K562 (cell line): ENCODE results near the gene FMOD. TPM values are rescaled to one million over a fixed set of nuclear protein-coding genes. Genes with fewer than 3 reads are reported as not detected.

ENCODE experiments used
- ATAC-seq: fragments of 200-7000 bp; cut with Tn5 transposase; 3 replicates; pipeline ENCODE4 v1.9.1; 2020; ENCODE audit warnings: moderate library complexity
- BruUV-seq: library from RNA; stranded (reverse); fragments of 400-500 nt; replicated peaks from 2 replicates; lab custom pipeline; 2021; lab: Mats Ljungman, UMichigan
- CTCF ChIA-PET: fragments of 300-600 bp; formaldehyde crosslinking; extraction: SDS; loops from one replicate; lab custom pipeline; 2021; ENCODE audit warnings: low intra/inter-chr PET ratio; lab: Yijun Ruan, JAX
- POLR2A ChIA-PET: fragments of 300-600, 350-650 bp; sonication (Branson Sonifier 250); formaldehyde crosslinking; extraction: SDS; loops from one replicate; lab custom pipeline; 2021; ENCODE audit warnings: antibody characterized with exemption, inconsistent platforms; lab: Yijun Ruan, JAX
- DNase-seq, 4 experiments: peaks; one replicate each; pipeline versions ENCODE4 v3.0.0 to v3.0.0-alpha.2; 2011 to 2018; ENCODE audit warnings: low spot score in 3 of 4, mixed read lengths in 3 of 4; ENCODE audit errors: extremely low read depth in 1 of 4
- FAIRE-seq: peaks from 2 replicates; lab custom pipeline; 2011; peaks lifted over from hg19 to GRCh38; lab: Jason Lieb, UNC
- H2AFZ ChIP-seq: 2 replicates; pipeline ENCODE4 v1.6.0; 2011; ENCODE audit warnings: low read depth, low read length, control low read depth, inconsistent platforms
- H3K27ac ChIP-seq: fragments of 200-600 bp; 3 replicates; pipeline ENCODE4 v1.8.0; 2011; ENCODE audit warnings: low read depth, mild to moderate bottlenecking, control low read depth, inconsistent platforms, low read length, moderate library complexity, mixed read lengths; ENCODE audit errors: extremely low read depth
- H3K27me3 ChIP-seq, 2 experiments: fragments of 300-600 bp in 1 of 2; 2 replicates in 1 of 2; 3 replicates in 1 of 2; pipeline versions ENCODE4 v1.6.0 to v1.8.0; 2011; ENCODE audit warnings: inconsistent platforms in 2 of 2, low read length in 2 of 2, mild to moderate bottlenecking in 1 of 2, mixed read lengths in 1 of 2, moderate library complexity in 1 of 2; ENCODE audit not compliant: control insufficient read depth in 2 of 2, insufficient read depth in 2 of 2
- H3K36me3 ChIP-seq: fragments of 300-600 bp; 3 replicates; pipeline ENCODE4 v1.8.0; 2011; ENCODE audit warnings: mild to moderate bottlenecking, low read length, inconsistent platforms; ENCODE audit not compliant: control insufficient read depth, insufficient read depth
- H3K4me1 ChIP-seq, 2 experiments: fragments of 200-600 bp in 1 of 2; replicated peaks in 1 of 2; 2 replicates in 1 of 2; 3 replicates in 1 of 2; pipeline versions ENCODE4 v1.5.1 to v1.8.0; 2011; ENCODE audit warnings: inconsistent platforms in 2 of 2, low read length in 2 of 2, mild to moderate bottlenecking in 1 of 2, mixed read lengths in 1 of 2, moderate library complexity in 1 of 2; ENCODE audit not compliant: control insufficient read depth in 2 of 2, insufficient read depth in 2 of 2
- H3K4me2 ChIP-seq: 2 replicates; pipeline ENCODE4 v1.6.1; 2011; ENCODE audit warnings: low read length, control low read depth, inconsistent platforms, mixed read lengths; ENCODE audit not compliant: insufficient read depth
- H3K4me3 ChIP-seq: fragments of 200-600 bp; sonication (generic), shearing (Covaris generic); 2 replicates; pipeline ENCODE4 v1.5.1; 2016; ENCODE audit warnings: control low read depth, inconsistent platforms
- H3K79me2 ChIP-seq: fragments of 200-600 bp; 3 replicates; pipeline ENCODE4 v1.8.0; 2011; ENCODE audit warnings: low read length, inconsistent platforms; ENCODE audit not compliant: control insufficient read depth, insufficient read depth
- H3K9ac ChIP-seq, 2 experiments: 2 replicates each; pipeline versions ENCODE4 v1.6.0 to v1.6.1; 2011; ENCODE audit warnings: low read depth in 2 of 2, low read length in 2 of 2, control low read depth in 1 of 2, inconsistent platforms in 1 of 2, mild to moderate bottlenecking in 1 of 2, mixed read lengths in 1 of 2; ENCODE audit not compliant: insufficient read depth in 1 of 2
- H3K9me1 ChIP-seq: one replicate; pipeline ENCODE4 v1.6.0; 2011; ENCODE audit warnings: inconsistent platforms, mild to moderate bottlenecking, low read length, moderate library complexity; ENCODE audit not compliant: control insufficient read depth, insufficient read depth
- H3K9me3 ChIP-seq: replicated peaks from 2 replicates; pipeline ENCODE4 v1.5.1; 2011; ENCODE audit warnings: low read depth, low read length, inconsistent platforms; ENCODE audit not compliant: control insufficient read depth, insufficient read depth
- H4K20me1 ChIP-seq: replicated peaks from 2 replicates; pipeline ENCODE4 v1.6.1; 2011; ENCODE audit warnings: low read length, inconsistent platforms, mixed read lengths; ENCODE audit not compliant: control insufficient read depth, insufficient read depth
- BMI1 ChIP-seq: fragments of 150-350 bp; IDR thresholded peaks from 2 replicates; pipeline ENCODE4 v1.6.1; 2014; ENCODE audit warnings: low read length
- CREBBP ChIP-seq: IDR thresholded peaks from one replicate; pipeline ENCODE4 v1.6.1; 2012; ENCODE audit warnings: low read depth, mild to moderate bottlenecking, control low read depth, inconsistent platforms, low read length
- CREM ChIP-seq: IDR thresholded peaks from 2 replicates; pipeline ENCODE4 v1.6.1; 2014; ENCODE audit warnings: antibody characterized with exemption, low read depth
- CSDE1 ChIP-seq, 2 experiments: fragments of 450-650 bp; IDR thresholded peaks; 2 replicates each; pipeline ENCODE4 v1.6.1; 2016; ENCODE audit warnings: mild to moderate bottlenecking in 1 of 2
- CXXC5 ChIP-seq: fragments of 250-450 bp; sonication (Bioruptor Pico); IDR thresholded peaks from 2 replicates; pipeline ENCODE4 v1.8.0; 2022; ENCODE audit warnings: inconsistent platforms, mild to moderate bottlenecking, moderate library complexity
- HDAC3 ChIP-seq: fragments of 450-650 bp; IDR thresholded peaks from 2 replicates; pipeline ENCODE4 v1.6.1; 2018; ENCODE audit warnings: borderline replicate concordance, mild to moderate bottlenecking, moderate library complexity; ENCODE audit not compliant: partially characterized antibody
- POLR2AphosphoS5 ChIP-seq: IDR thresholded peaks from 2 replicates; pipeline ENCODE4 v1.6.1; 2011; ENCODE audit warnings: mild to moderate bottlenecking, low read depth, low read length, moderate library complexity; ENCODE audit not compliant: control insufficient read depth, insufficient read depth
- RAD51 ChIP-seq: fragments of 450-650 bp; IDR thresholded peaks from 2 replicates; pipeline ENCODE4 v1.7.1; 2016; ENCODE audit warnings: low read depth, mild to moderate bottlenecking, borderline replicate concordance
- TFE3 ChIP-seq: fragments of 450-650 bp; formaldehyde crosslinking; IDR thresholded peaks from 2 replicates; pipeline ENCODE4 v1.4.0; 2020; ENCODE audit warnings: mild to moderate bottlenecking, mixed read lengths
- XRCC4 ChIP-seq: IDR thresholded peaks from one replicate; pipeline ENCODE4 v1.6.1; 2011; ENCODE audit not compliant: insufficient read depth, insufficient read length; ENCODE audit errors: extremely low read depth
- ZNF121 ChIP-seq: sonication (generic); formaldehyde crosslinking; conservative IDR thresholded peaks from 2 replicates; pipeline ENCODE4 v1.8.0; 2022; ENCODE audit warnings: missing genetic modification reagents
- WGBS: fragments of 100-300 bp; shearing (Covaris generic); methylation state at CpG from one replicate; pipeline ENCODE4 v1.1.6; 2016; ENCODE audit warnings: low coverage, mixed read lengths; ENCODE audit not compliant: insufficient coverage; ENCODE audit errors: missing lambda C conversion rate; 5-methylcytosine and 5-hydroxymethylcytosine counted together
- in situ Hi-C: fragments of 300-500 bp; cut with MboI; formaldehyde crosslinking; loops from 4 replicates; pipeline ENCODE4 v1.15.0; 2018; ENCODE audit warnings: inconsistent platforms, mixed read lengths
- intact Hi-C: fragments of 100-400 bp; cut with micrococcal nuclease; formaldehyde crosslinking; loops from 2 replicates; pipeline ENCODE4 v1.14.2; 2022
- polyA plus RNA-seq, 8 experiments: library from polyadenylated mRNA; depleted of rRNA in 4 of 8; stranded (reverse) in 5 of 8; unstranded in 3 of 8; fragments of >200 nt; fragmentation: Nextera tagmentation in 2 of 8; fragmentation: Illumina TruSeq in 1 of 8; extraction: Ambion mirVana in 2 of 8; extraction: Trizol in 1 of 8; gene quantifications; 2 replicates each; pipeline versions ENCODE4 v1.2.1 to v1.2.3, GENCODE V29; 2011 to 2014; ENCODE audit warnings: inconsistent platforms in 1 of 8, missing spikeins in 1 of 8
- total RNA-seq, 7 experiments: library from RNA; depleted of rRNA in 6 of 7; stranded (reverse); fragments of >200 nt in 6 of 7; fragmentation: Illumina TruSeq in 2 of 7; extraction: Trizol in 2 of 7; gene quantifications; 2 replicates each; pipeline versions ENCODE4 v1.2.1 to v1.2.3, GENCODE V29; 2011 to 2021; ENCODE audit warnings: low replicate concordance in 1 of 7
- TF ChIP-seq, protein P1 (sequence below): sonication (generic); formaldehyde crosslinking; IDR thresholded peaks from 2 replicates; pipeline ENCODE4 v1.5.0; 2020; ENCODE audit warnings: missing genetic modification reagents

Gene FMOD
- total and polyA plus RNA-seq, 9 of the 15 experiments (the other 6 are each of a cell fraction or from before 2014, with no cell fraction given): 0.03 to 0.13 (median 0.03) TPM; not detected in 6

DNA sequence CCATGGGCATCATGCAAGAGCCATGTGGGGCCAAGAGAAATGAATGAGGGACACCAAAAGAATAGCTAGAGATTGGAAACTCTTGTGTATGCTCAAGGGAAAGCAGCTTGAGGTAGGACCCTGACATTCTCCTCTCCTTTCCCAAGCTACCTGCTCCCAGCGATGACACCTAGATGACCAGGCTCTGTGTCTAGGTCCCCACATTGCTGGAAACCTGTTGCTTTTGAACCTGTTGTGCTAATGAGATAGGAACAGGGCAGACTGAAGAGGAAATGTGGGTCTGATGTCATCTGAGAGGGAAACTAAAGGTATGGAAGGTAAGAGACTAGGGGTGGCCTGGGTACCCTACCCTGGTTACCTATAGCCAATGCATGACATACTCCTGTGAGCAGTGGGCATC, 1.8 kb downstream of the FMOD start:
- DNase-seq (no peak), FAIRE-seq (no peak), ATAC-seq (no peak)
- Histone ChIP-seq H2AFZ (no peak overlapping the region), H3K4me3 (no peak overlapping the region), H3K4me2 (no peak overlapping the region), H3K36me3 (no peaks in the 10 kb centered on the region), H3K9me1 (no peaks in the 10 kb centered on the region), H3K27me3 (peaks cover 62 to 82% of the 10 kb centered on the region in 2 experiments), H3K27ac (no peak overlapping the region), H3K79me2 (no peaks in the 10 kb centered on the region), H3K9me3 (no peaks in the 10 kb centered on the region), H4K20me1 (peaks cover 14% of the 10 kb centered on the region; the same call in 1 of the 2 replicates), H3K4me1 (no peaks in the 10 kb centered on the region), H3K9ac (no peak overlapping the region)
- intact Hi-C loops: no loop called here
- WGBS: 0% methylated on average over 1 of the region's 1 CpG
- TF ChIP-seq HDAC3 (no peak), BMI1 (no peak), XRCC4 (no peak), CREBBP (no peak)
- ChIA-PET CTCF (no interaction called here), POLR2A (interaction anchor here (0.7 kb wide), 1 partner anchor 81 kb away, joined by 3 read pairs; no protein-coding TSS in a partner anchor)
- in situ Hi-C loops: no loop called here
- no TSS peak for BruUV-seq

DNA sequence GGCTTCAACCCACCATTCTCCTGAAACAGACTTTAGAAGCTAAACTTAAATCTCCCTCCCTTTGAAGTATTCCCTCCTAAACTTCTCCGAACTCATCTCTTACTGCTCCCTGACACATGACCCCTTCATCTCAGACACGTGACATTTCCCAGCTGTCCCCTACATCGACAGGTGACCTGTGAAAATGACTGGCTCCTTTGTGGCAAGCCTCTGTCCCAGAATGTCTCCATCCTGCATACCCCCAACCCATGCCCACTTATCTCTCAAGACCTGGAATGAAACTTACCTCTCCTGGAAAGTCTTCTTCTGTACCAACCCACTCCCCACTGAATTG, 4.2 kb downstream of the FMOD start:
- Histone ChIP-seq H3K4me1 (peaks cover 0 to 4% of the 10 kb centered on the region in 2 experiments; a peak in 3 of 5 replicates), H3K27ac (no peak overlapping the region), H3K79me2 (no peaks in the 10 kb centered on the region), H3K4me2 (no peak overlapping the region), H4K20me1 (peaks cover 14% of the 10 kb centered on the region; the same call in 1 of the 2 replicates), H3K9me3 (no peaks in the 10 kb centered on the region), H2AFZ (no peak overlapping the region), H3K9ac (no peak overlapping the region), H3K9me1 (no peaks in the 10 kb centered on the region)
- POLR2A ChIA-PET: interaction anchor here (0.5 to 1.5 kb wide), 4 partner anchors 9 to 632 kb away, joined by 3 to 6 read pairs (median 4); no protein-coding TSS in a partner anchor
- CTCF ChIA-PET: no interaction called here
- no peak for ATAC-seq
- no TSS peak for BruUV-seq
- TF ChIP-seq CXXC5 (CRISPR knock-in tag) (no peak), CSDE1 (IDR thresholded peaks at IDR 0.05) (no peak), TFE3 (CRISPR knock-in tag) (0 out of 2 replicates have a peak, but pooled peaks have one; percentile 1), ZNF121 (no peak), POLR2AphosphoS5 (no peak), RAD51 (peak; percentile 68), CREM (no peak)
- TF ChIP-seq, protein P1, sequence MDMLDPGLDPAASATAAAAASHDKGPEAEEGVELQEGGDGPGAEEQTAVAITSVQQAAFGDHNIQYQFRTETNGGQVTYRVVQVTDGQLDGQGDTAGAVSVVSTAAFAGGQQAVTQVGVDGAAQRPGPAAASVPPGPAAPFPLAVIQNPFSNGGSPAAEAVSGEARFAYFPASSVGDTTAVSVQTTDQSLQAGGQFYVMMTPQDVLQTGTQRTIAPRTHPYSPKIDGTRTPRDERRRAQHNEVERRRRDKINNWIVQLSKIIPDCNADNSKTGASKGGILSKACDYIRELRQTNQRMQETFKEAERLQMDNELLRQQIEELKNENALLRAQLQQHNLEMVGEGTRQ (CRISPR knock-in tag): peak; percentile 48; the same call in 1 of the 2 replicates
- TF ChIP-seq, all 486 proteins: peak for 3
- FAIRE-seq (no peak), DNase-seq (no peak)
- Histone ChIP-seq H3K36me3 (no peaks in the 10 kb centered on the region), H3K27me3 (peaks cover 54 to 82% of the 10 kb centered on the region in 2 experiments), H3K4me3 (no peak overlapping the region)
- in situ Hi-C loops: no loop called here
- 3% methylated on average over 3 of the region's 3 CpGs for WGBS
- intact Hi-C loops: loop anchor here (2.0 kb wide), 1 partner anchor 70 kb away; no protein-coding TSS in a partner anchor
